HG03139 (cell line): ENCODE data around the gene MAP4K4.

ENCODE experiments used
- ATAC-seq: cut with Tn5 transposase; IDR thresholded peaks from one replicate; pipeline ENCODE4 v1.9.1; 2021; ENCODE audit not compliant: unreplicated experiment

Gene MAP4K4

DNA sequence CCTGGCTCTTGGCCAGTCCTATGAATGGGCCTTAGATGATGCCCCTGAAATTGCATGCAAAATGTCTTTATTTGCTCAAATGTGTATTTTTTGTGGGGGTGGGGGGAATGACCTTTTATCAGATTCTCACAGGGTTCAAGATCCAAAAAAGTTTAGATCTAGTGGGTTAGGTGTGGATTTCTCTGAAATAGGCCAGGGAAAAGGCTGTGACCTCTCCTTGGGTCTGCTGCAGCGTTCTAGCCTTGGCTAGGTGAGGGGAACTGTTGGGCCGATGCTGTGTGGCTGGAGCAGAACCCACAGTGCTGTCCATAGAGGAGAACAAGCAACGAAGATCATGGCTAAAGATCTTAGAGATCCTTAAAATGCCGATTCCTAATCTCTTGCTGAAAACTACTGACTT is 163.9 kb downstream of the MAP4K4 start:
- ATAC-seq: no peak

DNA sequence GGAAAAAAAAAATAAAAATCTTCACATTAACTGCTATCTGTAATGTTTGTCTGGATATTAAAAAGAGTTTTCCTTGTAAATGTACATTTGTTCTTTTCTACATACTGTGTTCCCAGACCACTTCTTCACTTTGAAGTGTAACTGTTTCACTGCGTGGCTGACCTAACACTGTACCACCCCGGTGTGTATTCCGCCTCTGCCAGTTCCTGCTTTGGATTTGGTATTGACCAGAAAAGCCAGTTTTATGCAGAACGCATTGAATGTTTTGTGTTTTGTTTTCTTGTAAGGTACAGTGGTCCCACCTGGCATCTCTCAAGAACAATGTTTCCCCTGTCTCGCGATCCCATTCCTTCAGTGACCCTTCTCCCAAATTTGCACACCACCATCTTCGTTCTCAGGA is 166.0 kb downstream of the MAP4K4 start:
- no peak for ATAC-seq

DNA sequence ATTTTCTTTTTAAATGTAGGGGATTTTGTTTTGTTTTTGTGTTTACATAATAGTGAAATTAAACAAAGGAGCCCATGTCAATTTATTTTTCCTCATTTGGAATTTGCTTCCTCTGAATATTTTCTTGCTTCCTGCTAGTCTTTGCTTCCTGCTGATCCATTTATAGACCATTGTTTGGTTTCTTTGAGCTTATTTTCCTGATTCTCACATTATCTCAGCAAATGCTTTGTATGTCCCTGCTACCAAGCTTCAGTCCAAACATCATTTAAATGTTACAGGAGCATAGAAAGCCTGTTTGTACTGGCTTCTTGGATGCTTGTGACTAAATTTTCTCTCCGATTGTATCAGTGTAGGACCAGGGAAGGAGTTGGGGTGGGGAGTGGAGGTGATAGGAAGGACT is 166.9 kb downstream of the MAP4K4 start:
- no peak for ATAC-seq

DNA sequence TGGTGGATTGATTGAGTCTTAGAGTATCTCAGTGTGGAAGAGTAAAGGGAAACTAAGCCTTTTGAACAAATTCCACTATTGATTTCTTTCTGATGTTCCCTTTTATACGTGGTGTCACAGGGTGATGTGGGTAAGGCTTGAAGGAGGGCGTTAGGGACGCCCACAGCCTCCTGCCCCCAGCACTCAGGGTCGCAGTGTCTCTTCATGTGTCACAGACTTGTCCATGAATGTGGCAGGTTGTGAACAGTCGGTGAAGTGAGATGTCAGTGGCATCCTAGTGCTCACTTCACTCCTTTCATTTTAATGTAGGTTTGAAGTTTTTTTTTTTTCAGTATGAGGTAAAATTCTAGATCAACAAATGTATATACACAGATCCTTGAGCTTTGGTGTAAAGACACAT is 171.0 kb downstream of the MAP4K4 start:
- ATAC-seq: no peak

DNA sequence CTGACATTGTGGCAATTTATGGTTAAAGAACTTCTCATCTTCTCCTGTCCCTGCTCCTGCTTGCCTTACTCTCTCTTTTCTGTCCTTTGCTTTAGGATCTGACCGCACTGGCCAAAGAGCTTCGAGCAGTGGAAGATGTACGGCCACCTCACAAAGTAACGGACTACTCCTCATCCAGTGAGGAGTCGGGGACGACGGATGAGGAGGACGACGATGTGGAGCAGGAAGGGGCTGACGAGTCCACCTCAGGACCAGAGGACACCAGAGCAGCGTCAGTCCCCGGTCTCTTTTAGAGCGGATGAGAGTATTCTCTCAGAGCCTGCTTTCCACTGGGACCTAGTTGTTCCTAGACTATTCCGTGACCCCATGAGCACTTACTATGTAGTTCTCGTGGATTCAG is 172.0 kb downstream of the MAP4K4 start:
- no peak for ATAC-seq

DNA sequence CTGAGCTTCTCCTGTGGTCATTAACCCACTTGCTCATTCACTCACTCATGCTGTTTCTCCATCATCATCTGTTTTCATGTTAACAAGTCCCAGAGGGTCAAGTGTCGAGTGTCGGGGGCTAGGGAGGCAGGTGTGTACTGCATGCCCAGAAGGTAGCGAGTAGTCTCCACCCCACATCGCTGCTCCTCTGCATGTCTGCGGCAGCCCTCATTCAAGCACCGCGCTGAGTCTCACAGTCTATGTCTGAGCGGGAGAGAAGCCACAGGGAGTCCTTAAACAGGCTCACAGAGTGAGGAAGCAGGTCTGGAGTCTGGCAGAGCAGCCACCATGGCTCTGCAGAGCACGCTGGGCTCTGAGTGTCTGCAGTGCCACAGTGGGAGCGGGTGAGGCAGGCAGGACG is 172.9 kb downstream of the MAP4K4 start:
- no peak for ATAC-seq

DNA sequence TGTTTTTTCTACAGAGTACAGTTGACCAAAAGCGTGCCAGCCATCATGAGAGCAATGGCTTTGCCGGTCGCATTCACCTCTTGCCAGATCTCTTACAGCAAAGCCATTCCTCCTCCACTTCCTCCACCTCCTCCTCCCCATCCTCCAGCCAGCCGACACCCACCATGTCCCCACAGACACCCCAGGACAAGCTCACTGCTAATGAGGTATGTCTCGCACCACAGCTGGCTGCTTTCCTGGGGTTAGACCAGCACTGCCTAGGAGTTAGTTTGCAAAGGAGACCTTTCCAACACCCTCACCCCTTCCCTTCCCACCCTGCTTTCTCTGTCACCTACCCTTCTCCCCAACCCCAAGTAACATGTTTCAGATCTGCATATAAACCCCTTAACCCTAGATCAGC is 174.0 kb downstream of the MAP4K4 start:
- ATAC-seq: no peak

DNA sequence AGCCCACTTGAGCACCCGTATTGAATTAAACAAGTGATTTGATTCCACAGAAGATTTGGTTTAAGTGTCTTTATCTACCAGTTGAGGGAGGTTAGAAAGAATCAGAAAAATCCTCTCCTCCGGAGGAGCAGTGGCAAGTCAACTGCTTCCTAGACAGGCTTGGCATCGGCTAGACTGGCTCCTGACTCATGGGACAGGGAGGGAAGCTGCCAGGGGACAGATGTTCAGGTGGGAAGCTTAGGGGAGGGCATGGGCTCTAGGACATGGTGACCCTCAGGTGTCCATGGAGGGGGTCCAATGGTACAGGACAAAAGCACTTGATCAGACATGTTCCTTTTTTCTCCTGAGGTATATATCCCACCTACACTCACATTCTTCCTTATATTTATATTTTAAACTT is 175.0 kb downstream of the MAP4K4 start:
- ATAC-seq: no peak

DNA sequence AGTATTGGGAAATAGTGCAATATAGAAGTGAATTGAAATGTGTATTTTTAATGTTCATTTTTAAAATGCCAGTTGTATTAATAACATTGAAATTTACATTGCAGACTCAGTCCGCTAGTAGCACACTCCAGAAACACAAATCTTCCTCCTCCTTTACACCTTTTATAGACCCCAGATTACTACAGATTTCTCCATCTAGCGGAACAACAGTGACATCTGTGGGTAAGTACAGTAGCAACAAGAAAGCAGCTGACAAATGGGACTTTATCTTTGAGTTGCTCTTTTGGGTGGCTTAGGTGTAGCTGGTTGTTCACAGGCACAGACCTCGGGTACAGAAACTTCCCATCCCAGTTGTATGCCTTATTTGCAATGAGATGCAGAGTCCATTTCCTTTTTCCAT is 176.0 kb downstream of the MAP4K4 start:
- ATAC-seq: no peak

DNA sequence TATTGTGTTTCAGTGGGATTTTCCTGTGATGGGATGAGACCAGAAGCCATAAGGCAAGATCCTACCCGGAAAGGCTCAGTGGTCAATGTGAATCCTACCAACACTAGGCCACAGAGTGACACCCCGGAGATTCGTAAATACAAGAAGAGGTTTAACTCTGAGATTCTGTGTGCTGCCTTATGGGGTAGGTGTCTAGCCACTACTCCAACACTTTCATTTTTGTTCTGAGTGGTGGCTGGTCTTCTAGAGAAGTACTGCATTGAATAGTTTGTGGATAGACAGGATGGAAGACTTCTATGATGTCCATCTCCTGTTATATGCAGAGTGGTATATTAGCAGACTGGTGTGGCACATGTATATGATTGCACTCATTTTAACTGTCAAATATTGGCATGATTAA is 176.6 kb downstream of the MAP4K4 start:
- ATAC-seq: no peak

DNA sequence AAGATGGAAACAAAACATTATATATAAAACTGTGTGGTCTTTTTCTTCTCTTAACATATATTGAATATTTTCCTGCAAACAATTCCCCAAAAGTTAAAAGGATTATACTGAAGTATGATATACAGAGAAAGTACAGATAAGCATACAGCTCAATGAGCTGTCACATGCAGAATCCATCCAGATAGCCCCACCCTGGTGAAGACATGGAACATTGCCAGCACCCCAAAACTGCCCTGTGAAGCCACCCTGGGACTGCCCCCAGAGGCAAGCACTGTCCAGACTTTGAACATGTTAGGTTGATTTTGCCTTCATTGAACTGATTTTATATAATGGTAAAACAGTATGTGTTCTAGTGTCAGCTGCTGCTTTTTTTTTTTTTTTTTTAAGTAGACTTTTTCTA is 182.0 kb downstream of the MAP4K4 start:
- ATAC-seq: no peak

DNA sequence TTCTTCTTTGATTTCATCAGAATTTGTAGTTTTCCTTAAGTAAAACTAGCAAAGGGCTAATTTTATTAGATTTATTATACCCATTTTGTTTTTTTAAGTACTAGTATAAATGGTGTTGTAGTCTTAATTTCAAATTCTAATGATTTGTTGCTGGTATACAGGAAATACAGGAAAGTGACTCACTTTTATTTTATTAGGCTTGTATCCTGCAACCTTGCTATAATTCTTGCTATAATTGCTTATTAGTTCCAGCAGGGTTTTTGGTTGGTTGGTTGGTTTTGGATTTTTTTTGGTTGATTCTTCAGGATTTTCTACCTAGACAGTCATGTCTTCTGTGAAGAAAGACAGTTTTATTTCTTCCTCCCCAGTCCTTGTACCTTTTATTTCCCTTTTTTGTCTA is 183.6 kb downstream of the MAP4K4 start:
- no peak for ATAC-seq

DNA sequence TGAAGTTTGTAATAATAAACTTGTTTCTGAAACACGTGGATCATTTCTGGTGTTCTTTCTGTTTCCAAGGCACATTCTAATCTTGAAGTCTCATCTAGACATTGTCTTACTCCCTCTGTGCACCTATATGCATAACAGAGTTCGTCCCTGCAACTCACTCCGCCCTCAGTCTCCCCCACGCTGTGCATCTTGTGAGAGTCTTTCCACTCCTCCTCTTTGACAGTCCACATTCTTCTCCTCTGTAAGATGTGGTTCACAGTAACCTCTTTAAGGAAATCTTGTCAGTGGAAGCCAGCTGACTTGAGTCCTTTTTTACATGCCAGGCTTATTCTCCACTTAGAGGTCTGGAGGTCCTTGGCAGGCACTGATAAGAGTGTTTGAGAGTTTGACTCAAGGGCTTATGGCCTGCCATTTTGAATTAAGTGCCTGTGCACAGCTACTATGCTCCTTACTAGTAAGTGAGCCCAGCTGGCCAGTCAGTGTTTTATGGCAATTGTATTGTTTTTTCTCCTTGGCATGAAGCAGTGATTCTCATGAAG is 185.3 kb downstream of the MAP4K4 start:
- ATAC-seq: no peak

DNA sequence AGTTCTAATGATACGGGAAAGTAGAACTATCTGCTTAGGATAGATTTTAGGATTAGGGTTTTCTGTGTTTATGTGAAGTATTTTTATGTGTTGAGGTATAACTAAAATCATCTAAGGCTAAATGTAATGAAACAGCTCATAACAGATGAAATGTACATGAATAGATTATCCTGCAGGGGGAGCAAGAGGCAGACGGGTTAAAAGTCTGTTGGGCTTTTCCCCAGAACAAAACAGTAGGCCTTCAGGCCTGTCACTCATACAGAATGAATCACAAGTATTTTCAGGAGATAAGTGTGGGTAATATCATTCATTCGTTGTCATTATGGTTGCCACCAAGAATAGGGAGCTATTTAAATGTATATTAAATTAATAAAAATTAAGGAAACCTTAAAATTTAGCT is 186.4 kb downstream of the MAP4K4 start:
- ATAC-seq: no peak

DNA sequence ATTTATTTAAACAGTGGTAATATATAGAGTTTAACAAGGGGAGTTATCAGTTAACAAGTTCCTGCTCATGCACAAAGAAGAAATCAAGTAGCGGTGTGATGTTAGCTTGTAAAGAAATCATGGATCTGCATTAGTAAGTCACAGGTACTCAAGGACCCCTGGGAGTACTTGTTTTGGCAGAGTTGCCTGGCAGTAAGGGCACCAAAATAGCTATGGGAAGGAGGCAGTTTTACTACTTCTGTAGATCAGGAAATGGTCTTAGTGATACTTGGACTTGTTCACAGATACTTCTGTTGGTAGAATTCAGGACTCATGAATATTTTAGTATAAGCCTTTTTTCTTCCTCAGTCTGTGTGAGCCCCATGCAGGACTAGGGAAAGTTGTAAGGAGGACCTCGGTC is 186.9 kb downstream of the MAP4K4 start:
- no peak for ATAC-seq

DNA sequence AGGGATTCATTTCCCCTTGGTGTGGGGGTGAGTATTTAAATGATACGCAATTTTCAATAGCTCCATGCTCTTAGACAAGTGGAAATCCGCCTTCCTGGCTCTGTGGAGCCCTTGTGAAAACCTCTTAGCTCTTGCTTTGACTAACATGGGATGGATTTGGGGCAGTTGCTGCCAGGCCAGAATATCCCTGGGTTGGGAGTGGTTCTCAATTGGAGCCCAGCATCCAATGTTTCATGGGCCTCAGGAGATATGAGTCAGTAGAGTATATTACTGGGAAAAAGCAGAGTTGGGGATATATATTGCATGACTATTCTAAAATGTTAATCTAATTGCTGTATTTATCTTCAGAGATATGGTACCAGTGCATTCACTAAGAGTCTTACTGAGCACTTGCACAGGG is 189.8 kb downstream of the MAP4K4 start:
- no peak for ATAC-seq

DNA sequence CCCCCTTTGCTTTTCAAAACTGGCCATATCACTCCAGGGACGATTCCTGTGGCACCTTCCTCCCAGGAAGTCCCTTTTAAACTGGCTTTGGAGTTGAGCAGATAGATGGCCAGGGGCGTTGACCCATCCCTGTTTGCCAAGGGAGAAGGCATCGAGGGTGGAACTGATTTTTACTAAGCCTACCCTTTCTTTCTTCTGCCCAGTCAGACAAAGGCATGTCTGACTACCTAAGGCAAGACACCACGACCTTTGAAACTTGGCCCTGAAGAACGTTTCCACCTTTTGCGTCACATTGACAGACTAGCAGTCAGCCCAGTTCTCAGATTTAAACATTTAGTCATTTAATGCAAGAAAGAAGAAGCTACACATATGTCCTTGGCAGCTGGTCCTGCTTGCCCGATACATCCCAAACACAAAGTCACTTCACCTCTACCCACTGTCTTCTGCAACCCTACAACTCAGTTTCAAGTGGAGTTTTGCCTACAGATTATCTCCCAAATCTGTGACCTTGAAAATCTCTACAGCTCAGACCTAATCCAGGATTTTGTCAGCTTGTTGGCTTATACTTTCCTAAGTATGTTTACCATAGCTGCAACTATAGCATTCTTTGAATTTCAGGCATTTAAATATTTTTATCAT is 192.1 kb downstream of the MAP4K4 start:
- no peak for ATAC-seq

DNA sequence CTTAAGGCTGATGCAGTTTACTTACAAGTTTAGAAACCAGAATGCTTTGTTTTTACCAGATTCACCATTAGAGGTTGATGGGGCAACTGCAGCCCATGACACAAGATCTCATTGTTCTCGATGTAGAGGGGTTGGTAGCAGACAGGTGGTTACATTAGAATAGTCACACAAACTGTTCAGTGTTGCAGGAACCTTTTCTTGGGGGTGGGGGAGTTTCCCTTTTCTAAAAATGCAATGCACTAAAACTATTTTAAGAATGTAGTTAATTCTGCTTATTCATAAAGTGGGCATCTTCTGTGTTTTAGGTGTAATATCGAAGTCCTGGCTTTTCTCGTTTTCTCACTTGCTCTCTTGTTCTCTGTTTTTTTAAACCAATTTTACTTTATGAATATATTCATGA is 194.9 kb downstream of the MAP4K4 start:
- ATAC-seq: no peak

DNA sequence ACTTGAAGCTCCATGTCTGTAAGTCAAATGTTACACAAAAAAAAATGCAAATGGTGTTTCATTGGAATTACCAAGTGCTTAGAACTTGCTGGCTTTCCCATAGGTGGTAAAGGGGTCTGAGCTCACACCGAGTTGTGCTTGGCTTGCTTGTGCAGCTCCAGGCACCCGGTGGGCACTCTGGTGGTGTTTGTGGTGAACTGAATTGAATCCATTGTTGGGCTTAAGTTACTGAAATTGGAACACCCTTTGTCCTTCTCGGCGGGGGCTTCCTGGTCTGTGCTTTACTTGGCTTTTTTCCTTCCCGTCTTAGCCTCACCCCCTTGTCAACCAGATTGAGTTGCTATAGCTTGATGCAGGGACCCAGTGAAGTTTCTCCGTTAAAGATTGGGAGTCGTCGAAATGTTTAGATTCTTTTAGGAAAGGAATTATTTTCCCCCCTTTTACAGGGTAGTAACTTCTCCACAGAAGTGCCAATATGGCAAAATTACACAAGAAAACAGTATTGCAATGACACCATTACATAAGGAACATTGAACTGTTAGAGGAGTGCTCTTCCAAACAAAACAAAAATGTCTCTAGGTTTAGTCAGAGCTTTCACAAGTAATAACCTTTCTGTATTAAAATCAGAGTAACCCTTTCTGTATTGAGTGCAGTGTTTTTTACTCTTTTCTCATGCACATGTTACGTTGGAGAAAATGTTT is 196.3 kb downstream of the MAP4K4 start:
- ATAC-seq: no peak

DNA sequence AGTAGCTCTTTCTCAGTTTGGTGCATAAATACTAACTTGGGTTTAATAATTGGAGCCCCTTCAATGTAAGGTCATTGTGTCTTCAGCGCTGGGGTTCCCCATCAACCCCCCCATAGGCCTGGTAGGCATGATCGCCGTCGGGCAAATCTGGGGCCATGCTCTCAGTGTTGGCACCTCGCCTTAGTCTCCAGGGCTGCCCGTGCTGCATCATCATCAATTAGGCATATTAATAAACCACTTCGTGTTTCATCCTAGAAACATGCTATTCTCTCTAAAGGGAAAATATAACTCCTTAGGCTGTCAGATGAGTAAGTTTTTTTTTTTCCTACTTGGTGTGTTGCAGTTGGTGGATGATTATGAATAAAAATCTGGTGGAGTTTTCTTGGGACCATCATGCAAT is 197.5 kb downstream of the MAP4K4 start:
- ATAC-seq: no peak

DNA sequence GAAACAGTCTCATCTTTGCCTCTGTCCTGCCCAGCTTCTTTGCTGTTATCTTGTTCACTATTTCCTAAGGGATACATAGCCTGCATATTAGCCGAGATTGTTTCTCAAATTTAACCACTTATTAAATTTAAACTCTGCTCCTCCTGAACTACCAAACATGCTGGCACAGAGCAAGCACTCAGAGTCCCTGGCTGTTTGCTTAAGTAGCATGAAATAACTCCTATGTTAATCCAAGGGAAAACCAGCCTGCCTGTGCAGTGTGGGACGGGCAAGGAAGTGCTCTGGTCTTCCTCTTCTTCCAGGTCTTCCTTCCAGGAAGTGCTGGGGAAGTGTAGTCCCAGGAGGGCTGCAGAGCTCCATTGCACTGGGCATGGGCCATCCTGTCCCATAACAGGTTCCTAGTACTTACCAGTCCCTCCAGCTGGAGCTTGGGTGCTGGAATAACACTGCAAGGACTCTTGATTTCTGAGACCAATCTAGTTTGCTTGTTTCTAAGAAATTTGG is 198.4 kb downstream of the MAP4K4 start:
- ATAC-seq: no peak

DNA sequence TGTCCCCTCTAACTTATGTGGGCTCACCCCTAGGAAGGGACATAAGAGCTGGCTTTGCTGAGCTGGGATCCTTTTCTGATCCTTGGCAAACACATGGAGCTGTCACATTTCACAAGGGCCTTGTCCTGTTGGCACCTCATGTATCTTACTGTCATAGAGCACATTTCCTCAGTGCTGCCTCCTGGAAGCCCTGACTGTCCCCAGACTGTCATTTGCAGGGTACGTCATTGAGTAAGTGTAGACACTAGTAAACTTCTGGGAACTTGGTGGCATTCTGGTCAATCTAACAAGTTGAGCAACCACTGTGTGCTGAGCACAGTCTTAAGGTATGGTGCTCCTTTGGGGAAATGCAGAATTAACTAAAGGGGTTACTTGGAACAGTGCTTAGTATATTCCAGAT is 199.8 kb downstream of the MAP4K4 start:
- ATAC-seq: no peak

DNA sequence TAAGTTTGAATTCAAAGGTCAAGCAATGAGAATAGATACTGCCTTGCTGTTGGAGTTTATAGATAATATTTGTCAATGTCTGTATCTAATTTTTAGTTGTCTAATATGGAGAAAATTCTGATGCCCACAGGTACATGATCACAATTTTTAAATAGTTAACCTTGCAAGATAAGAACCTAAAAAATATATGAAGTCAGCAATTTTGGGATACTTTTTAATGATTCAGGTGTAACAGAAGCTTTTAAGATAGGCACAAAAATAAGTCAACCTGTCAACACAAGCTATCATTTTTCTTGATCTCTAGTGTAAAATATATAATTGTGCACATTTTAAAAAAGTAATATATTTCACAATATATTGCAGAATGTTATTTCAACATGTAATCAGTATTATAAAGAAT is 201.8 kb downstream of the MAP4K4 start:
- ATAC-seq: no peak
